Stimulated activated CD8-positive, alpha-beta memory T cell treated with anti-CD3 and anti-CD28 coated beads, Interleukin-4, amount 100 ng/mL, for 4 hours (primary cell): ENCODE results near the gene RAB11FIP2.

Source experiments
- DNase-seq, 2 donors: peaks; one replicate each; pipeline ENCODE4 v3.0.0-alpha.2; 2020; ENCODE audit warnings: low read depth in 2 of 2, low spot score in 1 of 2

RAB11FIP2 gene

DNA sequence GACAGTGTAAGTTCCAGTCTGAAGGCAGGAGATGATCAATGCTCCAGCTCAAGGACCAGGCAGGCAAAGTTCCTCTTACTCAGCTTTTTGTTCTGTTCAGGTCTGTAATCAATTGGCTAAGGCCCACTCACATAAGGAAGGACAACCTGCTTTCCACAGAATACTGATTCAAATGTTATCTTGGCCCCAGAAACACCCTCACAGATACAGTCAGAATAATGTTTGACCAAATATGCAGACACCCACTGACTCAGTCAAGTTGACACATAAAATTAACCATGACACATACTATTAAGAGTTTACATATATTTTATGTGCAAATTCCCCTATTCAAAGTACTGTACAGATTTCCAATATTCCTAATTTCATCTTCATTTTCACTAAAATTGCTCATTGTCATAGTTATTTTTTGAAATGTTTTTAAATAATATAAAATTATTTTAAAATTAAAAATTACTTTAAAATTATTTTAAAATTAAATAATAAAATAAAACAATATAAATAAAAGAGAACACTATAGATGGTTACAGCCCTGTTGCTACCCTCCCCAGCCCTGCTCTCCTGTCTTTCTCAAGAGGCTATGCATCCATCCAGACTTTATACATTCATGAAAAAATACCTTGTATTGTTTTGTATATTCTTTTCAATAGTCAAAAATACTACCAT is 59.4 kb downstream of the RAB11FIP2 start:
- DNase-seq = no peak

DNA sequence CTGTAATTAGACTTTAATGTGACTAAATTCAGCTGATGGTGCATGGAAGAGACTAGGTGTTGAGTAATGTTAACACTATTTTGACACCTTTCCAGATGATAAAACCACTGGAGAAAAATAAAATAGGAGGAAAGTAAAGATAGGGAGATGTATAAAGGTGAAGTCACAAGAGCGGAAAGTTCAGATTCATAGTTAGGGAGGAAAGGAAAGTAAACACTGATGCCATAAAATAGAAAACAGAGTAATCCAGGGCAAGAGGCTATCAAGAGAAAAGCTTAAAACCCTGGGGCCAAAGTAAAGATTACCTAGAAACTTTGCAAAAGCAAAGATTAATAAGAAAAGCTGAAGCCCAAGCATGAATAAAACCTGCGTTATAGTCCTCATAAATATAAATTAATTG is 62.8 kb downstream of the RAB11FIP2 start:
- no peak for DNase-seq

DNA sequence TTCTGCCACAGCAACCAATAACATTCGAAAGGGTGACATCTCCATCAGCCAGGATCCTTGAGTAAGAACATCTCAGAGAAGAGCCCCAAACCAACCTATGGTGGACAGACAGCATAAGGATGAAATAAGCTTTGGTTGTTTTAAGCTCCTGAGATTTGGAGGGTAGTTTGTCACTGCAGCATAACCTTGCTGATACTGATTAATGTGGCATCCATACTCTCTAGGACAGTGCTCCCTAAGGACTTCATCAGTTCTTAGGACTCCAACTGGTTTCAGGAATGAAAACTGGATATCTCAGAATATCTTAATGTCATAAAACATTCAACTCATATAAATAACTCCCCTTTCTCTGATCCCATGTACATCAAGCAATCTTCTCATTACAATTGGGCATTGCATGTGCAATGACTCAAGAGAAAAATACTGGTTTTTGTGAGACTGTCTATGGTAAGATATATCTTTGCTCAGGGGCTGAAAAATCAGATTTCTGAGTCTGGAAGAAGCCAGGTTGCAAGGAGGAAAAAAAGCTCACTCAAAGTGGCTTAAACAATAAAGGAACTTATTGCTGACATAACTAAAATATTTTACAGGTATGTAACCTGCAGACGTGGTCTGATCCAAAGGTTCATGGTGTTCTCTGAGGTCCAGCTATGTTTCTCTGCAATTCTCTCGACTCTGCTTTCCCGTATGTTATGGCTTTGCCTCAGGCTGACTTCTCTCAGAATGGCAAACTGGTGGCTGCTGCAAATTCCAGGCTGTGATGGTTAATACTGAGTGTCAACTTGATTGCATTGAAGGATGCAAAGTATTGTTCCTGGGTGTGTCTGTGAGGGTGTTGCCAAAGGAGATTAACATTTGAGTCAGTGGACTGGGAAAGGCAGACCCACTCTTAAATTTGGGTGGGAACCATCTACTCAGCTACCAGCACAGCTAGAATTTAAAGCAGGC is 65.7 kb downstream of the RAB11FIP2 start:
- no peak for DNase-seq

DNA sequence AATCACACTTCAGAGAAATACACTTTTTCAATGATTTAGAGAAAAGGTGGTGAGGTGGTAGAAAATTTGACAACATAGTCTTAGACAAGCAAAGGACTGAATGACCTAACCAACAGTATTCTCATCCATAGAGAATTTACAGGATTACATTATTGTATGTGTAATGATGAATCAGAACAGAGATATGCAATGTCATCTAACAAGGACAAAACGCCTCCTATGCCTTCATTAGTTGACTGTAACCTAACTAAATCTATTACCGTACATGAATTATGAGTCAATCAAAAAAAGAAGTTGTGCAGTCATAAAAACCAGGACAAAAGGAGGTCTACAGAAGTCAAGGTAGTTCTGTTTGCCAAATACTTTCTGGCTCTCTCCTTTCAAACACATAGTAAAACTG is 66.5 kb downstream of the RAB11FIP2 start:
- no peak for DNase-seq

DNA sequence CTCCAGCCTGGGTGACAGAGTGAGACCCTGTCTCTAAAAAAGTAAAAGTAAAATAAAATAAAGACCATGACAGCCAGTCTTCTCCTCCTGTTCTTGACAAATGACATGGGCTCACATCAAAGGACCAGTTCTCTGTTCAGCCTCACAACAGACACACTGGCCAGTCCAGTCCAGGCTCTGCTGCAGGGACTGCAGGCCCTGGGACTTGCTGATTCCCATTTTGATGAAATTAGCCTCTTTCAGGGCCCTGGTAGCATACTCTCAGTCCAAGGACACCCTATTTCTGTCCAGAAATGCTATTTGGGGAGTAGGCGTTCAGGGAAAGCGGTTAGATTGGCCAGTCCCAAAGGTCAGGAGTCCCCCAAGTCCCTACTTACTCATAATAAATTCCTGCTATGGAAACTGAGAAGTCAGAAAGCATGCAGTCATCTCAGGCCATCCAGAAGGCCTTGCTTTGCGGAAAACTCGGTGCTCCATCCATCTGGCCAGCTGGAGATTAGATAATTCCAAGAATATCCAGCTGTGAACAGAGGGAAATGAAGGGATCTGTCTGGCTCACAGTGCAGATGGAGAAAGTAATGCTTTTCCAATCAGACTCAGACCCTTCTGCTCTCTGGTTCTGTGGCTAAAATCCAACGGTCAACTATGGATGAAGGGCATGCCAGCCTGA is 74.4 kb downstream of the RAB11FIP2 start:
- no peak for DNase-seq

DNA sequence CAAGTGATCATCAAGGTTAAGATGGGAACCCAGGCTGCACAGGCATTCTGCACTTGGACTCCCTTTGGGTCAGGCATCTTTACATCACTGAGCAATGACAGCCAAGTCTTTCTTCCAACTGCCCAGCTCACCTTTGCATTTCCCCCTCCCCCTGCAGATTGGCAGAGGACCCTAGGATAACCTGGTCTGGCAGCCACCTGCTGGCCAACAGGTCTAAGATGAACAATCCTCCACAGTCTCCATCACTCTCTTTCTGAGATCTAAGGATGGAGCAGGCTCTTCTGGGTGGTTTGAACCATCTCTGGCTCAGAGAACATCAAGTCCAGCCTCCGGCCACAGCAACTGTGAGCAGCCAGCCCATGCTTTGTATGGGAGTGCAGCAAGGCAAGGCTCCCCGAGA is 75.8 kb downstream of the RAB11FIP2 start:
- DNase-seq = no peak

DNA sequence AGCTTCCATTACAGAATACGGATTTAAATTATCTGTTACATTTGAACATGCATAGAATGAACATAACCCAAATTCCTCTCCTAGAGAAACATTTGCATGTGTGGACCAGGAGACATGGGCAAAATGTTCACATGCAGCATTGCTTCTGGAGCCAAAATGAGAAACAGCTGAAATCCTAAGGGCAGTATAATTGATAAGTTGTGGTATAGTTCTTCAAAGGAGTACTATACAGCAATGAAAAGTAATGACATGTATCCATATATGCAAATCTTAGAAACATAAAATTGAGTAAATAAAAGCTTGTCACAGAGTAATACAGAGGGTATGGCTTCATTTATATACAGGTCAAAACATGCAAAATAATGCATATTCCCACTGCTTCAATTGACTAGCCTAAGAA is 77.1 kb downstream of the RAB11FIP2 start:
- no peak for DNase-seq

DNA sequence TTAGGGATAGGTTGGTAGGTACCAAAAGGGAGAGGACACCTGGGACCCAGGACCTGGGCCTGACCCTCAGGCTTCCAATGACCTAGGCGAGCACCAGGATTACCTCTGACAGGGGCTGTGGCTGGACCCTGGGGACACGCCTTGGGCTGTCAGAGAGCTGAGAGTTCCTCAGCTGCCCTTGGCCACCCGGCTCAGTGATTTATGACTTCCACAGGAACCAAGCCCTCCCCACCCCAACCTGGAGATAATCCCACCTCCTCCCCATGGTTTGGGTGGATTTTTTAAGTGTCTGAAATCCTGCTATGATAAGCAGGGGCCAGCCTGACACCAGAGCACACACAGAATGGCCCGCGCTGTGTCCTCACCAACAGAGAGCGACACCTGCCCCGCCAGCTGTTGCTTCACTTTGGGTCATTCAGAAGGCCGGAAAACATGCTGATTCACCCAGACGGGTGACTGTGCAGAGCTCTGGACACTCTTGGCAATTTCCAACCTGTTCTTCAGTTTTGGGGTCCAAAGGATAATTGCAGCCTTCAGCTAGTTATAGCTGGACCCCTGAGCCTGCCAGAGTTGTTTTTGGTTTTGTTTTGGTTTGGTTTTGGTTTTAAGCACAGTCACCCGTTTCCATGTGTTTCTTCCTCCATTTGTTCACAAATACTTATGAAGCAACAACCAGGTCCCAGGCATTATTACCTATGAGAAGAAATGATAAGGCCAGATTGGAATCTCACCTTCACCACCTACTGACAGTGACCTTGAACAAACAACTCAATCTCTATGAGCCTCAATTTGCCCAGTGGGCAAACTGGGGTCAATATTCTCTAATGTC is 78.2 kb downstream of the RAB11FIP2 start:
- no peak for DNase-seq

DNA sequence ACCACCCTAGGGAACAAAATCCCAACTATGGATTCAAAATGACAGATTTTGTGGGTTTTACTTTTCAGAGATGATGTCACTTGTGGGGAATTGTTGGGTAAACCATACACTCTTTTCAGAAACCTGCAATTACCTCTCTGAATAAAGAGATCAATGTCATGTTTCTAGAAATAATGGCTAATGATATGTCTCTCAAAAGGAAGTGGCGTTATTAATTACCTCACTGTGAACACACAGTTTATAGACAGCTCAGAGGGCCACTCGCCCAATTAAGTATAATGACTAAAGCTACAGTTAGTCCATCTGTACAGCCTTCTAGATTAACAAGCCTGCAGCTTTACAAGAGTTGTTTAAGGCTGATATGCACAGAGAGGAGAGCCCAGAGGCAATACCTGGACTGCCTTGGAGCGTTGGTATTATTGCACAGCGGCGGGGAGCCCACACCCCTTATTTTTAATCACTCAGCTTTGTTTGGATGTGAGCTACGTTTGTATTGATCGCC is 79.5 kb downstream of the RAB11FIP2 start:
- no peak for DNase-seq

DNA sequence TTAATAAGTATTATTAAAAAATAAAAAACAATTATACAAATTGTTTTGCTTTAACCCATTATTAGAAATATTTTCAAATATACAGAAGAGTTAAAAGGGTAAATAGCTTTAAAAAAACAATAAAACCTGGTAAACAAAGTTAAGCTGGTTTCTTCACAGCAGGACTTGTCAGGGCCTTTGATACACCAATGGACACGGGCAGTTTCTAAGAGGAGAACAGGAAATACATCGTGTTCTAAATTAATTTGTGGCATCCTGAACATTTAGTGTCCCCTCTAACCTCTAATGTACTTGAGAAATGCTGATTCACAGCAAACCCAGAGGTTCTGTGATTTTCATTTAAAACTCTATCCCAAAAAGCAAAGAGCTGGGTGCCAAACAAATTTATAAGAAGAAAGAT is 80.8 kb downstream of the RAB11FIP2 start:
- DNase-seq = no peak

DNA sequence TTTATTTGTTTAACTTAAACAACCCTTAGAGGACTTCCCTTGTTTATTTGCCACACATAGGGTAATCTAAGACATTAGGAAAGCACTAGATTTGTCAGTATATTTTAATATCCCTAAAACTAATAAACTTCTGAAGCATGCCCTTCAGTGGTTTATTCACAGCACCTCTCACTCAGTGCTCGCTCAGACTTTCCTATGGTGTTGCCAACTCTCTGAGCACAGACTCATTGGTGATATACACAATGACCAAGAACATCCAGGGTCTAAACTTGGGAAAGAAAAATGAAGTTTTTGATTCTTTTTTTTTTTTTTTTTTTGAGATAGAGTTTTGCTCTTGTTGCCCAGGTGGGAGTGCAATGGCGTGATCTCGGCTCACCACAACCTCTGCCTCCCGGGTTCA is 82.2 kb downstream of the RAB11FIP2 start:
- no peak for DNase-seq

DNA sequence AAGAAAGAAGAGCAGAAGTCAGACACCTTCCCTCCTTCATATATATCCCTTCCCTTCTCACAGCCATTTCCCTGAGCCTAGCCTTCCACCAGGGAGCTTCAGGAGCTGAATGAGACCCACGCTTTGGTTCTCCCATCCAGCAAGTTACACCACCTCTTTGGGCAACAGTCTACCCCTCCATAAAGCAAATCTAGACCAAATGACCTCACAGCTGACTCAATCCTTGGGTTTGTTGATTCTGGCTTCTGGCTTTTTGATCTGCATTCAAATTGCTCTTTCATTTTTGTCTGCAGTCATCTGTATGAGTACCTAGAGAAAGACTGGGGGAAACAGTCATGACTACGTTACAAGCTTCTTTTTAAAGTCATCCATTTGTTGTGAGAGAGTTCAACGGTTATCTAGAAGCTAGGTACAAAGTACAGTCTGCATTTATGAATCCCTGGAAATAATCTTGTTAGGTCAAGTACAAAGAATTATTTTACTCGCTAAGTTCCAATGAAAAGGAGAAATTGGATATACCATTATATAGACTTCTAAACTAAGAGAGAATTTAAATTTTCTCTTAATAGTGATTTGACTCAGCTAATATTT is 86.3 kb downstream of the RAB11FIP2 start:
- DNase-seq = no peak

DNA sequence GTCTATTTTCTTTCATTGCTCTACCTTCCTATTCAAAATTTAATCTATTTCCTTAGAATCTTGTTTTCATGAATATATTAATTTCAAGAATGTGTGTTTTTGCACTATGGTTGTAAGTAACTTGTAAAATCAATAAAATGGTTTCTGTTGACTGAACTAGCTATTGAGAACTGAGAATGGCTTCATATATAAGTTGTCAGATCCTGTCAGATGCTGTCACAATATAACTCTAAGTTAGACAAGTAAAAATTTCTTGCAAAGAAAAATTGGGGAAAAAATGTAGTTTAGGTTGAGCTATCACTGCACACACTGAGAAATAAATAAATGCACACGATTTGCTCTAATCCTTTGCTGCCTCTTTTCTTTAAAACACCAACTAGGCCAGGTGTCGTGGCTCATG is 89.8 kb downstream of the RAB11FIP2 start:
- no peak for DNase-seq

DNA sequence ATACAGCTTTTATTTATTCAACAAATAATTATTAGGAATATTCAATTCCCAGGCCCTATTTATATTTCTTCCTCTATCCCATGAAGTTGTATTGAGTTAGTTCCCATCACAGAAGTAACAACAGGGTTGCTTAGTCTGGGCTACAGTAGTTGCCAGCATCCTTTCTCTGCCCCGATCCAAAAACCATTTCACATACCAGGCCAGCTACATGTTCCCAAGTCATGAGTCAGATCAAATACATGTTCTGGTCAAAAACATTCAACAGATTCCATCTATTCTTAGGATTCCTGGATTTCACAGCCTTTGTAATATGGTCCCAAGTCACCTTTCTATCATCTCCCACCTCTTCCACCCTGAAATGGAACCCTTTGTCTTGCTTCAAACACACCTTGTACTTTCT is 91.6 kb downstream of the RAB11FIP2 start:
- DNase-seq = no peak
